Nephron (organoid): Measurements from ENCODE around the gene ATP7B.

ENCODE experiments used
- H3K27ac Mint-ChIP-seq, 3 experiments: 2 replicates each; pipeline ENCODE4 v1.8.0; 2020; ENCODE audit warnings: mixed read lengths in 3 of 3, mild to moderate bottlenecking in 2 of 3, moderate library complexity in 1 of 3
- H3K27me3 Mint-ChIP-seq: 2 replicates; pipeline ENCODE4 v1.8.0; 2021; ENCODE audit warnings: low read depth, mild to moderate bottlenecking, moderate library complexity, mixed read lengths
- H3K36me3 Mint-ChIP-seq: 2 replicates; pipeline ENCODE4 v1.8.0; 2020; ENCODE audit warnings: low read depth, mixed read lengths
- H3K4me1 Mint-ChIP-seq: 2 replicates; pipeline ENCODE4 v1.8.0; 2020; ENCODE audit warnings: mixed read lengths
- H3K4me3 Mint-ChIP-seq, 3 experiments: 2 replicates each; pipeline ENCODE4 v1.8.0; 2020; ENCODE audit warnings: mild to moderate bottlenecking in 3 of 3, mixed read lengths in 3 of 3, moderate library complexity in 2 of 3
- H3K9me3 Mint-ChIP-seq: 2 replicates; pipeline ENCODE4 v1.8.0; 2020; ENCODE audit warnings: mixed read lengths
- CTCF ChIP-seq, 3 experiments: fragments of 200-600 bp; sonication (generic); IDR thresholded peaks; one replicate each; pipeline ENCODE4 v1.5.0; 2021; ENCODE audit warnings: antibody characterized with exemption in 3 of 3; ENCODE audit not compliant: unreplicated experiment in 3 of 3

ATP7B gene

DNA sequence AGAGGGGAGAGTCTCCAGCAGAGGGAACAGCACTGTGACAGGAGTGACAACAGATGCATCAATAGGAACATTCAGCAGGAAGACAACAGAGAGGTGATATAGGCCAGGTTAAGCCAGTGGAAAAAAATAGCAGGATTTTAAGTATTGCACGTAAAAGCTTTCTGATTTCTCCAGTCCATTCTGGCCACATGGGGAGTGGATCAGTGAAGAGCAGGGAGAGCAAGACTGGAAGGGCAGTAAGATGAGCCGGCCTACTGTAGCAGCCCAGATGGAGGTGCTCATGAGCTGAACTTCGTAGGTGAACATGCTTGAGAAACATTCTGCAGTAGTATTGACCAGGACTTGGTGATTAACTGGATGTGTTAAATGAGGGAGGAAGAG lies 15.0 kb upstream of the ATP7B start:
- no peak for TF ChIP-seq CTCF (IDR thresholded peaks at IDR 0.05; ENCODE audit: unreplicated experiment in 3 of 3)
- no peaks in the 10 kb centered on the region for H3K27me3 Mint-ChIP-seq
- no peaks in the 10 kb centered on the region for H3K4me1 Mint-ChIP-seq
- H3K36me3 Mint-ChIP-seq, result peaks cover 93% of the 10 kb centered on the region
- no peak overlapping the region for H3K4me3 Mint-ChIP-seq
- H3K9me3 Mint-ChIP-seq, result peaks cover 32% of the 10 kb centered on the region
- no peak overlapping the region for H3K27ac Mint-ChIP-seq

DNA sequence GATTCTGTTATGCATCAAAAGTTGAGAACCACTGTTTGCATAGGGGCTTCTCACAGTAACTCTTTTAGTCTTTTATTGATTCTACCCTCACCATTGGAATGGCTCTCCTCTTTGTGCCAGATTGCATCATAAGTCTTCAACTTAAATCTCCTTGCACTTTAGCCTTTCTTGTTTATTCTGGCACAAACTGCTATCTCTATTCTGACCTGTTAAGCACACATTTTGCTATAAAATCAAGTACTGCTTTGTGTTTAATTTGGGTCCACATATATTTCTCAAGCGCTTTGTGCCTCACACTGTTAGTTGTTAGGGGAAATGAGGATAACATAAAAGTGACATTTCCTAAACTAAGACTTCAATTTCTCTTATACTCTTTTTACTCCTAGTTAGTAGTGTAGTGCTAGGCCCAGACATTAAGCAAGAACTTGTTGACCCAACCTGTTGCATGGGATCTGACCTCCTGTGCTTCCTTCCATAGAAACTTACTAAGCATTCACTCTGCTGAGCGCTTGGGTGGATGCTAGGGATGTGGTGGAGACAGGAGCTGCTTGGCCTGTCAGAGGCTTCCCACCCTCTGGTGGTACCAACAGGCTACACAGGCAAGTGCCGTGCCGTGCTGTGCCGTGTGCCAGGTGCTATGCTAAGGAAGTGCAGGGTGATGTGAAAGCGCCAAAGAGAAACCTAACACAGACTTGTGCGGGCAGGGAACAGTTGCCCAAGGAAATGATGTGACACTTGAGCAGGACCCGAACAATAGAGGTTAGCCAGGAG lies 14.4 kb upstream of the ATP7B start:
- peaks cover 32% of the 10 kb centered on the region for H3K9me3 Mint-ChIP-seq
- H3K4me1 Mint-ChIP-seq, result no peaks in the 10 kb centered on the region
- H3K27me3 Mint-ChIP-seq, result no peaks in the 10 kb centered on the region
- H3K4me3 Mint-ChIP-seq, result no peak overlapping the region
- peaks cover 95% of the 10 kb centered on the region for H3K36me3 Mint-ChIP-seq
- no peak for TF ChIP-seq CTCF (IDR thresholded peaks at IDR 0.05; ENCODE audit: unreplicated experiment in 3 of 3)
- H3K27ac Mint-ChIP-seq, result no peak overlapping the region

- H3K9me3 Mint-ChIP-seq, result peaks cover 27% of the 10 kb centered on the region
- H3K27ac Mint-ChIP-seq, result no peak within 1 kb of the TSS
- peaks cover 95% of the 10 kb centered on the region for H3K36me3 Mint-ChIP-seq
- no peaks in the 10 kb centered on the region for H3K4me1 Mint-ChIP-seq
- no peak within 1 kb of the TSS for H3K4me3 Mint-ChIP-seq
- TF ChIP-seq CTCF (IDR thresholded peaks at IDR 0.05; ENCODE audit: unreplicated experiment in 3 of 3), result no peak
- no peaks in the 10 kb centered on the region for H3K27me3 Mint-ChIP-seq
Observed at GRCh38 chr13:52024481-52024880, 13.2 kb upstream of the ATP7B start, which contains the start of gene UTP14C. Gene UTP14C (plus strand): TSS chr13:52024691. CDS start chr13:52028805, 4,114 bp downstream.

DNA sequence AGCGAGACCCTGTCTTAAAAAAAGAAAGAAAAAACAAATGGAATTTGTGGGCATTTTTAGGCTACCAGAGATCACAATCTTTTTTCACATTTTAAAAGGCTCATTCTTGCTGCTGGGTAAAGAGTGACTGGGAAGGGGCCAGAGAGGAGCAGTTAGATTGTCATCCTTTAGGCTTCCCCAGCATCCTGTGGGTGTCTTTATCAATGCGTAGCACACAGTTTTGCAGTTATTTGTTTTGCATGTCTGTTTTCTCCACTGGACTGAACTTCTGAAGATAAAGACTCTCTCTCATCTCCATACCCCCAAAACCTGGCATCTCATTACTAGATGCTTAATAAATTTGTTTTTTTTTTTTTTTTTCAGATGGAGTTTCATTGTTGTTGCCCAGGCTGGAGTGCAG lies 11.1 kb upstream of the ATP7B start:
- Mint-ChIP-seq H3K4me3 (no peak overlapping the region), H3K9me3 (peaks cover 14% of the 10 kb centered on the region), H3K27ac (no peak overlapping the region), H3K27me3 (no peaks in the 10 kb centered on the region), H3K36me3 (peaks cover 90% of the 10 kb centered on the region), H3K4me1 (no peaks in the 10 kb centered on the region)
- no peak for TF ChIP-seq CTCF (IDR thresholded peaks at IDR 0.05; ENCODE audit: unreplicated experiment in 3 of 3)

GRCh38 chr13:52020191-52020590 lies 8.9 kb upstream of the ATP7B start:
- no peaks in the 10 kb centered on the region for H3K4me1 Mint-ChIP-seq
- no peaks in the 10 kb centered on the region for H3K9me3 Mint-ChIP-seq
- H3K27me3 Mint-ChIP-seq, result no peaks in the 10 kb centered on the region
- no peak for TF ChIP-seq CTCF (IDR thresholded peaks at IDR 0.05; ENCODE audit: unreplicated experiment in 3 of 3)
- no peak overlapping the region for H3K27ac Mint-ChIP-seq
- peaks cover 89% of the 10 kb centered on the region for H3K36me3 Mint-ChIP-seq
- no peak overlapping the region for H3K4me3 Mint-ChIP-seq

DNA sequence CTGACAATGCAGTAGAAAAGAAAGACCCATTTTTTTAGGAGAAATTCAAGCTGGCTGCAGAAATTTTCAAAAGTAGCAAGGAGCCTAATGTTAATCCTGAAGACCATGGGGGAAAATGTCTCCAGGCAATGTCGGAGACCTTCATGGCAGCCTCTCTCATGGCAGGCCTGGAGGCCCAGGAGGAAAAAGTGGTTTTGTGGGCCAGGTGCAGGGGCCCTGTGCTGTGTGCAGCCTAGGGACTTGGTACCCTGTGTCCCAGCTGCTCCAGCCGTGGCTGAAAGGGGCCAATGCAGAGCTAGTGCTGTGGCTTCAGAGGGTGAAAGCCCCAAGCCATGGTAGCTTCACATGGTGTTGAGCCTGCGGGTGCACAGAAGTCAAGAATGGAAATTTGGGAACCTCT lies 5.0 kb upstream of the ATP7B start:
- peaks cover 56% of the 10 kb centered on the region for H3K36me3 Mint-ChIP-seq
- no peak overlapping the region for H3K27ac Mint-ChIP-seq
- H3K9me3 Mint-ChIP-seq, result no peaks in the 10 kb centered on the region
- no peak for TF ChIP-seq CTCF (IDR thresholded peaks at IDR 0.05; ENCODE audit: unreplicated experiment in 3 of 3)
- peaks cover 12% of the 10 kb centered on the region for H3K4me1 Mint-ChIP-seq
- no peaks in the 10 kb centered on the region for H3K27me3 Mint-ChIP-seq
- no peak overlapping the region for H3K4me3 Mint-ChIP-seq
